Measurements from ENCODE around the gene NOP16.

DNA sequence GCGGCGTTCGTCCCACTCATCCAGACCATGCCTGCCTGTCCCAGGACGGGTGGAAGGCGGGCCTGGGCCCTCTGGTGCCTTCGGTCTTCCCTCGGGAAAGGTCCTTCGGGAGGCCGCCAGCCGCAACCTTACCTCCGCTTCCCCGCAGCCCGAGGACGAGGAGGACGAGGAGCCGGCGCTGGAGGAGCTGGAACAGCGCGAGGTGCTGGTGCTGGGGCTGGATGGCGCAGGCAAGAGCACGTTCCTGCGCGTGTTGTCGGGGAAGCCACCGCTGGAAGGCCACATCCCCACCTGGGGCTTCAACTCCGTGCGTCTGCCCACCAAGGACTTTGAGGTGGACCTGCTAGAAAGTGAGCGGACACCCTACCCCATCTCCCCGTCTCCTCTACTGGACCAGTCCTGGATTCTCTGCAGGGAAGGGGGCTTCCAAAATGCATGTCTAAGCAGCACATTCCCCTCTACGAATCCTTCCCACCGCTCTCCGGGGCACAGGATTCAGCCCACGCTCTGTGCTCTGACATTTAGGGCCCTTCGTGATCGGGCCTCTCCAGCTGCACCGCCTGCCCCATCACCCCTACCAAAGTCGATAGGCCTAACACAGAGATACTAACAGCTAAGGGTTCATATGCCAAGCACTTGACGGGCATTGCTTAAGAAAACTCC lies 22.0 kb downstream of the NOP16 start:
- TF ChIP-seq CTCF (conservative IDR thresholded peaks at IDR 0.05 in 1 of 2, IDR thresholded peaks at IDR 0.05 in 1 of 2; ENCODE audit: extremely low read depth in 1 of 2, insufficient read depth in 1 of 2, low read depth in 1 of 2, low read length in 2 of 2) (no peak), EZH2 (IDR thresholded peaks at IDR 0.05; ENCODE audit: borderline replicate concordance, low read length) (no peak)

Data from mammary epithelial cell (primary cell).